ENCODE data around the gene CCR1. TPM values are rescaled to one million over a fixed set of nuclear protein-coding genes. Genes with fewer than 3 reads are reported as not detected.

The CCR1 gene
- total and polyA plus RNA-seq, 2 of the 13 experiments (the other 11 are each of a cell fraction or from before 2014, with no cell fraction given): not detected

- TF ChIP-seq ZBTB34 (CRISPR knock-in tag; IDR thresholded peaks at IDR 0.05) (no peak), IRF1 (CRISPR knock-in tag; IDR thresholded peaks at IDR 0.05; ENCODE audit: low read depth) (no peak), ZNF710 (CRISPR knock-in tag; IDR thresholded peaks at IDR 0.05; ENCODE audit: borderline replicate concordance) (no peak)
These were observed 31.3 kb upstream of the CCR1 start (continued) for GRCh38 chr3:46239301-46239938.

GRCh38 chr3:46238386-46238785, 30.3 kb upstream of the CCR1 start:
- Histone ChIP-seq H3K9me3 (ENCODE audit: low read length) (no peaks in the 10 kb centered on the region), H3K4me3 (replicated peaks in 1 of 3; ENCODE audit: insufficient read depth in 1 of 3, low read depth in 2 of 3, low read length in 3 of 3) (no peak overlapping the region), H3K36me3 (replicated peaks in 1 of 2; ENCODE audit: control insufficient read depth in 1 of 2, insufficient read depth in 2 of 2, low read length in 2 of 2) (no peaks in the 10 kb centered on the region), H3K9ac (ENCODE audit: insufficient read depth, low read depth, low read length) (no peak overlapping the region), H3K4me1 (ENCODE audit: insufficient read depth, low read length) (no peaks in the 10 kb centered on the region), H3K27ac (ENCODE audit: extremely low read length, insufficient read depth, low read length) (no peak overlapping the region), H3K4me2 (ENCODE audit: low read depth, low read length) (no peak overlapping the region), H3K27me3 (ENCODE audit: control insufficient read depth in 1 of 2, insufficient read depth in 2 of 2, low read length in 2 of 2) (peaks cover 0 to 10% of the 10 kb centered on the region in 2 experiments; a peak in 2 of 5 replicates), H4K20me1 (ENCODE audit: insufficient read depth, low read length) (no peaks in the 10 kb centered on the region), H3K79me2 (ENCODE audit: insufficient read depth, low read length) (no peaks in the 10 kb centered on the region), H2AFZ (ENCODE audit: low read length) (no peak overlapping the region)
- DNase-seq (ENCODE audit: low spot score) (no peak), FAIRE-seq (no peak), ATAC-seq (no peak)
- CTCF ChIA-PET (ENCODE audit: low intra/inter-chr PET ratio, low total read pairs): no interaction called here
- POLR2A ChIA-PET: no interaction called here
- intact Hi-C loops (cut with micrococcal nuclease; ENCODE audit: unreplicated experiment) (loop anchor here (10.0 kb wide), 1 partner anchor 1904 kb away; the partner anchor contains the start of gene TCAIM), in situ Hi-C loops (cut with HindIII; ENCODE audit: extremely low pct_ligation_motif_present, low pct_unique_long_range_greater_than_20kb) (no loop called here)
- WGBS (ENCODE audit: low lambda C conversion rate): 9% methylated on average over 4 of the region's 4 CpGs
- BruUV-seq (replicated peaks): no TSS peak
- TF ChIP-seq CHD4 (IDR thresholded peaks at IDR 0.05; ENCODE audit: borderline replicate concordance, low read length): no peak
- TF ChIP-seq KLF11 (CRISPR knock-in tag; IDR thresholded peaks at IDR 0.05): no peak
